Liver (tissue), 5 donors: ENCODE measurements around the gene UBTF. TPM values are rescaled to one million over a fixed set of nuclear protein-coding genes. Genes with fewer than 3 reads are reported as not detected.

Experiments used
- polyA plus RNA-seq, 2 donors: library from polyadenylated mRNA; stranded (reverse) in 1 of 2; unstranded in 1 of 2; fragments of 200-250 nt in 1 of 2; fragments of >200 nt in 1 of 2; fragmentation: Nextera tagmentation in 1 of 2; extraction: Ambion mirVana in 1 of 2; gene quantifications; one replicate each; pipeline versions ENCODE4 v1.2.1 to v1.2.3, GENCODE V29; 2013 to 2015
- small RNA-seq: library from RNA; depleted of rRNA; stranded (forward); fragments of <200 nt; gene quantifications from one replicate; pipeline ENCODE3, GENCODE V24; 2014
- total RNA-seq, 2 donors: library from RNA; depleted of rRNA; stranded (reverse); fragments of >200 nt; gene quantifications; one replicate each; pipeline ENCODE4 v1.2.3, GENCODE V29; 2014
- donor health status: healthy.
- donor health status: healthy.
- donor health status: healthy.

UBTF gene
- total and polyA plus RNA-seq, 4 donors: 12.5 to 39.6 (median 23.9) TPM

Small RNAs within 50 kb of the gene (small RNA-seq; reads per million reads assigned to genes)
- gene MIR6782: not detected

Other genes with a start within 250 kb of the UBTF start
- 10 to 100 TPM; 21.5 to 29.4 TPM for gene NAGS, start 215.1 kb downstream of the UBTF start, total RNA-seq
- gene NAGS, start 215.1 kb downstream of the UBTF start, polyA plus RNA-seq: 10 to 100 TPM; 27.1 to 29.8 TPM
- 10 to 100 TPM; 24.4 to 25.7 TPM for gene TMEM101, start 204.7 kb downstream of the UBTF start, total RNA-seq
- gene TMEM101, start 204.7 kb downstream of the UBTF start, polyA plus RNA-seq: 10 to 100 TPM; 12.0 to 18.4 TPM
- 10 to 100 TPM; 12.1 to 13.6 TPM for gene LSM12, start 153.0 kb downstream of the UBTF start, total RNA-seq
- 10 to 100 TPM; 16.7 to 31.9 TPM for gene LSM12, start 153.0 kb downstream of the UBTF start, polyA plus RNA-seq
- 1 to 10 TPM; 6.7 to 7.8 TPM for gene G6PC3, start 148.9 kb downstream of the UBTF start, total RNA-seq
- gene G6PC3, start 148.9 kb downstream of the UBTF start, polyA plus RNA-seq: 10 to 100 TPM in 1 of 2 donors, 1 to 10 TPM in 1; 8.7 to 15.1 TPM
- 10 to 100 TPM; 18.2 to 20.3 TPM for gene HDAC5, start 96.0 kb downstream of the UBTF start, total RNA-seq
- 10 to 100 TPM in 1 of 2 donors, 1 to 10 TPM in 1; 5.8 to 10.7 TPM for gene HDAC5, start 96.0 kb downstream of the UBTF start, polyA plus RNA-seq
- gene HROB, start 77.7 kb downstream of the UBTF start, total RNA-seq: 1 to 10 TPM in 1 of 2 donors, under 1 TPM in 1; 0.08 to 1.9 TPM
- under 1 TPM; 0.29 to 0.32 TPM for gene HROB, start 77.7 kb downstream of the UBTF start, polyA plus RNA-seq
- under 1 TPM in 1 of 2 donors, not detected in 1; 0.37 TPM for gene ASB16, start 49.0 kb downstream of the UBTF start, total RNA-seq
- under 1 TPM; 0.02 to 0.08 TPM for gene ASB16, start 49.0 kb downstream of the UBTF start, polyA plus RNA-seq
- 10 to 100 TPM; 12.2 to 14.7 TPM for gene TMUB2, start 32.7 kb downstream of the UBTF start, total RNA-seq
- gene TMUB2, start 32.7 kb downstream of the UBTF start, polyA plus RNA-seq: 10 to 100 TPM; 13.3 to 18.8 TPM
- 10 to 100 TPM; 13.8 to 20.9 TPM for gene ATXN7L3, start 19.8 kb downstream of the UBTF start, total RNA-seq
- gene ATXN7L3, start 19.8 kb downstream of the UBTF start, polyA plus RNA-seq: 10 to 100 TPM in 1 of 2 donors, 1 to 10 TPM in 1; 5.1 to 15.7 TPM
- gene SLC4A1, start 48.5 kb upstream of the UBTF start, total RNA-seq: 1,000 to 10,000 TPM in 1 of 2 donors, not detected in 1; 1,478 TPM
- under 1 TPM in 1 of 2 donors, not detected in 1; 0.14 TPM for gene SLC4A1, start 48.5 kb upstream of the UBTF start, polyA plus RNA-seq
- 10 to 100 TPM in 1 of 2 donors, not detected in 1; 17.0 TPM for gene RUNDC3A, start 88.9 kb upstream of the UBTF start, total RNA-seq
- under 1 TPM; 0.05 to 0.06 TPM for gene RUNDC3A, start 88.9 kb upstream of the UBTF start, polyA plus RNA-seq
- 100 to 1,000 TPM in 1 of 2 donors, 10 to 100 TPM in 1; 62.0 to 395 TPM for gene SLC25A39, start 105.1 kb upstream of the UBTF start, total RNA-seq
- 10 to 100 TPM; 70.5 to 97.2 TPM for gene SLC25A39, start 105.1 kb upstream of the UBTF start, polyA plus RNA-seq
- gene GRN, start 125.6 kb upstream of the UBTF start, total RNA-seq: 100 to 1,000 TPM in 1 of 2 donors, 10 to 100 TPM in 1; 90.9 to 166 TPM
- gene GRN, start 125.6 kb upstream of the UBTF start, polyA plus RNA-seq: 100 to 1,000 TPM; 127 to 139 TPM
- 1 to 10 TPM in 1 of 2 donors, under 1 TPM in 1; 0.08 to 1.1 TPM for gene FAM171A2, start 144.2 kb upstream of the UBTF start, total RNA-seq
- under 1 TPM in 1 of 2 donors, not detected in 1; 0.18 TPM for gene FAM171A2, start 144.2 kb upstream of the UBTF start, polyA plus RNA-seq
- gene ITGA2B, start 170.0 kb upstream of the UBTF start, total RNA-seq: 10 to 100 TPM in 1 of 2 donors, under 1 TPM in 1; 0.25 to 23.8 TPM
- under 1 TPM; 0.22 to 0.38 TPM for gene ITGA2B, start 170.0 kb upstream of the UBTF start, polyA plus RNA-seq